IMR-90 (cell line): ENCODE results near the gene MRPL38.

Experiments used
- CTCF ChIP-seq: conservative IDR thresholded peaks from 2 replicates; pipeline ENCODE4 v1.5.1; 2012; ENCODE audit warnings: mild to moderate bottlenecking, low read depth, low read length, improper control_type of control experiment
- MXI1 ChIP-seq: IDR thresholded peaks from 2 replicates; pipeline ENCODE4 v1.6.1; 2012; ENCODE audit warnings: low read depth, mild to moderate bottlenecking, low read length, moderate library complexity, borderline replicate concordance
- POLR2A ChIP-seq: IDR thresholded peaks from 2 replicates; pipeline ENCODE4 v1.6.1; 2012; ENCODE audit warnings: mild to moderate bottlenecking, low read depth, low read length
- RFX5 ChIP-seq: IDR thresholded peaks from 2 replicates; pipeline ENCODE4 v1.8.0; 2012; ENCODE audit warnings: low read depth, mild to moderate bottlenecking, low read length, moderate library complexity
- SMC3 ChIP-seq: fragments of 150-350 bp; IDR thresholded peaks from 2 replicates; pipeline ENCODE4 v1.6.1; 2016; ENCODE audit warnings: low read depth, mild to moderate bottlenecking, antibody characterized with exemption, low read length, moderate library complexity

- TF ChIP-seq CTCF (no peak), POLR2A (no peak), RFX5 (no peak), MXI1 (no peak), SMC3 (no peak)
These were observed 35.2 kb downstream of the MRPL38 start for GRCh38 chr17:75869282-75870141.
